ENCODE results near the gene SOCS3.

Gene SOCS3

DNA sequence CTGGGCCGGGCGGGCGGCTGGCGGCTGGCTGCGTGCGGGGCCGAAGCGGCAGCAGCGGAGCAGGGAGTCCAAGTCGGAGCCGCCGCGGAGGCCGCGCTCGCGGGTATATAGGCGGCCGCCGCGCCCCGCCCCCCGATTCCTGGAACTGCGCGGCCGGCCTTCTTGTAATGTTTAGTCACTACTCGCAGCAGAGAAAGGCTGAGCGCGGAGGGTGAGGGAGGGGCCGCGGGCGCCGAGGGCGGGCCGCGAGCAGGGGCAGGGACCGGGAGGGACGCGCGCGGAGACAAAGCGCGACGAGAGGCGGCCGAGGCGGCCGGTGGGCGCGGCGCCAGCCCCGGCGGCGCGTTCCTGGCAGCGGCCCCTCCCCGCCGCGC is at the start of gene SOCS3:
SOCS3 (minus strand) TSS at position 81 of the 374 bp plus-strand sequence. CDS start 982 bp downstream, outside the sequence.
- DNase-seq = peak; percentile 90 to 96 (median 93)

DNA sequence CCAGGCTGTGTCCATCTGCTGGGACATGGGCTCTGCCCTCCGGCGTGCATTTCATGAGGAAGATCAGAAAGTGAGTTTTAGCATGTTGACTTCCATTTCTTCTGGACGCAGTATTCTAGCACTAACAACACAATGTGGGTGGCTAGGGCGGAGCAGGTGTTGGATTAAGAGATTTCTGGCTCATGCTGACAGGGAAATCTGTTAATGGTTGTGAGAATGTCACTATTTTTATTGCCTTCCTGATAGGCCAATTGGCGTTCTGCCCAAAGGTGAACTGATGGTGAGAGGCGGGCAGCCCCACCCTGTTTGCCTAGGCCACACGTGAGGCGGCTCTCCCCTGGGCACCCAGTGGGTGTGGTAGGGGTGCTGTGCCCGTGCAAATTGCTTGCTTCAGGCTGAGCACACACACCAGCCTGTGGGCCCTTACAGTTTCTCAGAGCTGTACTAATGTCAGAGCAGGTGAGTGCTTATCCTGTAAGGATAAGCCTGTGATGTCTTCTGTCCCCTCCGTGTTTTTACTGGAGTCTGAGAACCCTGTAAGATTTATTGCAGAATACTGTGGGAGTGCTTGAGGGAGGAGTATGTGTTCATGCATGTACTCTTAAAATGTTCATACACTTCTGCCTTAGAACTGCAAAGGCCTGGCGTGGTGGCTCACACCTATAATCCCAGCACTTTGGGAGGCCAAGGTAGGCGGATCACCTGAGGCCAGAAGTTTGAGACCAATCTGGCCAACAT is 49.5 kb upstream of the SOCS3 start:
- DNase-seq = no peak

GRCh38 chr17:78408476-78409050 is 48.7 kb upstream of the SOCS3 start:
- no peak for DNase-seq

DNA sequence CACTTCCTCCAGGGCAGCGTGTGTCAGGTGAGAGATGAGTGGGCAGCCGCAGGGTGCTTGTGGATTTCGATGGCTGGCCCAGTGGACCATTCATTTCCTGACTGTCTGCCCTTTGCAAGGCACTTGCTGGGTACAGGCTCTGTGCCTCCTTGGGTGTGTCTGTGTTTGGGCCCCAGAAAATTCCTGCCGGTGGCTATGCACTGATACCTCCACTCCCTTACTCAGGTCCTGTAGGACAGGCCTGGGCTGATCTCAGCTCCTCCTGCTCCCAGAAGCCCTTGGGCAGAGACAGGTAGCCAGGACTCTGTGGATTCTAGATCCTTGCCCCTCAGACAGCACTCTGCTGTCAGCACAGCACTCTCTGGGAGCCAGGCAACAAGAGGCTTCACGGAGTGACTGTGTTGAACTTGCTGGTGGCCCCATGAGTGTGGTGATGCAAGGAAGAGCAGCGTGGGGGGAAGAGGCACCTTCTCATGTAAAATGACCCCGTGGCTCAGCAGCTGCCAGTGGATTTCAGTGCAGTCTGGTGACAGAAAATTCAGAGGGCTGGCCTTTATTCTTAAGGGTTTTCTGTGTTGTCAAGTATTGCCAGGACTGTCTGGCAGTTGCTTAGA is 47.6 kb upstream of the SOCS3 start:
- DNase-seq = no peak

DNA sequence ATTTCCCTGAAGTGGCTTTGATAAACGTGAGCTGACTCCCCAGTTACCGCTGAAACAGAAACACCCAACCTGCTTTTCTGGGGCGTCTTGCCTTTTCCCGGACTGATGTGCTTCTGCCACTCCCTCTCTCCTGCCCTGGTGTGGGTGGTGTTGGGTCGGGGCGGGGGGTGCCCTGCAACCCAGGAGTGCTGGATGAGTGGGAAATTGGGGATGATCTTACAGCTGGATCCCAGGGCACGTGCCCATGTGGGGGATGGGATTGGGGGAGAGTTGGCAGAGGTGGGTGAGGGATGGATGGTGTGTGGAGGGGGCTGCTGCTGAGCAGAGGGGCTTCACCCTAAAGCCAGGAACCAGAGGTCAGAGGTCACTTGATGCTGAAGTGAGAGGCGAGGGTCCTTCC is 47.0 kb upstream of the SOCS3 start:
- DNase-seq = no peak

DNA sequence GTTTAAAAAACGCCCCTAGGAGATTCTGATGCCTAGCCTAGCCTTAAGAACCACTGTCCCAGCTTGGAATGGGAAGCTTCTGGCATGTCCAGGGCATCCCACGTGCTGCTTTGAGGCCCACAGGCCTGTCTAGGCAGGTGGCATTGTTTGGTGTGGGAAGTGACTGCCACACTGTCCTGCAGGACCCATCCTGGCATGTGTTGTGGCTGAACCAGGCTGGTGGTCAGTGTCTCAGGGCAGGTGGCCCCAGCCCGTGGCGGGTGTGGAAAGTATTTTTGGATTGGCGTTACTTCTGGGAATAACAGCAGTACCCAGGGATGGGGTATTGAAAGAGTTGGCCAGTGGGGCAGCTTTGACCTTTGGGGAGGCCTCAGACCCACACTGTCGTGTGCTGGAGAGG is 46.5 kb upstream of the SOCS3 start:
- no peak for DNase-seq

- no peak for DNase-seq
Measured at GRCh38 chr17:78403822-78404221, 43.9 kb upstream of the SOCS3 start.

- DNase-seq = no peak
Measured at GRCh38 chr17:78401891-78402290, 42.0 kb upstream of the SOCS3 start.

DNA sequence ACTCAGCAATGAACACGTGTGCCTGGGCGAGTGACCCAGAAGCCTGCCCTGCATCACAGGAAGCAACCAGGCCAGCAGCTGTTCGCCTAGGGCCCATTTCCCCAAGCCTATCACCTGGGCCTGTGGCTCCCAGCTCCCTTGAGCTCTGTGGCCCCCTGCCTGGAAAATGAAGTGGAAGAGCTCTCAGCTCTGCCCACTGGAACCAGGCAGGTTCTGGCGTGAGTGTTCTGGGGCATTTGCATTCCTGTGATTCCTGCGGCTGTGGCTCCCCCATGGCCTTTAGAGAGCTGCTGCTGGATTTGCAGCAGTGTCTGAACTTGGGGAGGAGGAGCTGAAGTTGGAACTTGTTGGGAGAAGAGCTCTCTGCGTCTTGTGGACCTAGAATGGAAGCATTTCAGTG is 41.4 kb upstream of the SOCS3 start:
- DNase-seq = no peak

DNA sequence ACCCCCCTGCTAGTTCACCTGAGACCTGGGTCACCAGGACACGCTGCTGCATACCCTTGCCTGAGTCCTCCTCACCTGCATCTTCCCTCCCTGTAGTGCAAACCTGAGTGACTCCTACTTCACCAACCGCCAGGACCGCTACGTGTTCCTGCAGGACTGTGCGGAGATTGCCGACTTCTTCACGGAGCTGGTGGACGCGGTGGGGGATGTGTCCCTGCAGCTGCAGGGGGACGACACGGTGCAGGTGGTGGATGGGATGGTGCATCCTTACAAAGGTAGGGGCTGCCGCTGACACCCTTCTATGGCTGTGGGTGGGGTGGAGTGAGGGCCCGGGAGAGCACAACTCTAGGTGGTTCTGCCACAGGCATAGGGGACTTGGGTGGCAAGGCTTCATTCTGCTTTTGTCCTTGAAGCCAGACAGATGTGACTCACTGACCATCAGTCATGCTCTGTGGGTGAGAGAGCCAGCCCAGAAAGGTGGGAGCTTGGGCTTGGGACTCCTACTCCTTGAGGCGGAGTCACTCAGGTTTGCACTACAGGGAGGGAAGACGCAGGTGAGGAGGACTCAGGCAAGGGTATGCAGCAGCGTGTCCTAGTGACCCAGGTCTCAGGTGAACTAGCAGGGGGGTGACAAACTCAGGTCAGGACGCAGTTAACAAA is 40.8 kb upstream of the SOCS3 start:
- DNase-seq = no peak

DNA sequence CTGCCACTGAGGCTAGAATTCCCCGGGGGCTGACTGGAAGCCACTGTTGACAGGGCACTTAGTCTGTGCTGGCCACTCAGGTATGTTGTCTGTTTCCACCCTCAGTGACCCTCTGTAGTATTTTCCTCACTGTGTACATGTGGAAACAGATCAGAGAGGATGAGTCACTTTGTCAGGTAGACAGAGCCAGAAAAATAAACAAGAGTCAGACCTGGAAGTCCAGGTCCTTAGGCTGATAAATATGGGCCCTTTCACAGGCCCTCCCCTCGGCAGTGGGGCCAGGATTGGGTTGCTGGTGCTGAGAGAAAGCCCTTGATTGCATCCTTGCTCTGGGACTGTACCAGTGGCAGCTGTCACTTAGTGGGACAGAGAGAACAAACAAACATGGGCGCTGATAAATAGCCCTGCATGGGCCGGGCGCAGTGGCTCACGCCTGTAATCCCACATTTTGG is 39.8 kb upstream of the SOCS3 start:
- no peak for DNase-seq

GRCh38 chr17:78399028-78399692 is 39.3 kb upstream of the SOCS3 start:
- DNase-seq = no peak

GRCh38 chr17:78398390-78398789 is 38.5 kb upstream of the SOCS3 start:
- DNase-seq = no peak

DNA sequence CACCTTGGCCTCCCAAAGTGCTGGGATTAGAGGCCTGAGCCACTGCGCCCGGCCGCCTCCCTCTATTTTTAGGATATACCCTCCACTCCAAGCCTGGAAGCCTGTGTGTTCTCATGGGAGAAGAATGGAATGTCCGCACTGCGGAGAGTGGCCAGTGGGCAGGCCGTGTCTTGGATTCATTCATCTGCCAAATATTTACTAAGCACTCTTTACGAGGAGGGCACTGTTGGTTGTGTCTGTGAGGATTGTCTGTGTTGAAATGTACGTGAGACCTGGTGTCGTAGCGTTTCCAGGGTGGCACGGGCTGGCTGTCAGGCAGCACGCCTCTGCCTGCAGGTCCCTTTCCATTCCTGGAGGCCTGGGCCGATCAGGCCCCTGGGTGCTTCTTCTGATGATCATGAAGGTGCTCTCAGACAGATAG is 37.8 kb upstream of the SOCS3 start:
- DNase-seq = no peak

DNA sequence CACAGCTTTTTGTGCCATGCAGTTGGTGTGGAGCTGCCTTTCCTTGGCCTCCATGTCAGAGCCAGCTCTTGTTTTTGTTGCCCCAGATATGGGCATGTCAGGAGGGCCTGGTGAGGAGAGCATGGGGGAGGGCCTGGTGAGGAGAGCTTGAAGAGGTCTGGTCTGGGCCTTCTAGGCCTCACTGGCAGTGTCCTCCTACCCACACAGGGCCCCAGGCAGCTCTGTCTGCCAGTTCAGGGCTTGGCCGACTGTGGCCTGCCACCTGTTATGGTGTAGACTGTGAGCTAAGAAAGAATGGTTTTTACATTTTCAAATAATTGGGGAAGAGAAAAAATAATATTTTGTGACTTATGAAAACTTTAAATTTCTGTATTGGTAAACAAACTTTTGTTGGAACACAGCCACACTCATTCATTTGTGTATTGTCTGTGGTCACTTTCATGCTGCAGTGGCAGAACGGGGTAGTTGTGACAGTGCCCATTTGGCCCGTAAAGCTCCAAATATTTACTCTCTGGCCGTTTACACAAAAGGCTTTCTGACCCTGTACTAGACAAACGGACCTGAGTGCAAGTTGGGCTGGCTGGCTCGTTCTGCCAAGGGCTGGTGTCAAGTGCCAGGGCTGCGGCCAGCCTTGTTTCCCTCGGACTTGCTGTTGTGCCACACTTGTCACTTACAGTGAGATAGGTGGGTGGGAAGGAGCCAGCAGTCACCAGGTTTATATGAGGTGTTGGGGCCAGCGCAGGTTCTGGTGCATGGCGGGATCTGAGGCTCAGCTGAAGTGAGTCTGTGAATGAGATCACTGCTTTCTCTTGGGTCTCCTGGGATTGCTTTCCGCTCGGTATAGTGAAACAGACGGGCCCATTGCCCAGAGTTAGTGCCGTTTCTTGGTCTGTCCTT is 36.8 kb upstream of the SOCS3 start:
- no peak for DNase-seq

DNA sequence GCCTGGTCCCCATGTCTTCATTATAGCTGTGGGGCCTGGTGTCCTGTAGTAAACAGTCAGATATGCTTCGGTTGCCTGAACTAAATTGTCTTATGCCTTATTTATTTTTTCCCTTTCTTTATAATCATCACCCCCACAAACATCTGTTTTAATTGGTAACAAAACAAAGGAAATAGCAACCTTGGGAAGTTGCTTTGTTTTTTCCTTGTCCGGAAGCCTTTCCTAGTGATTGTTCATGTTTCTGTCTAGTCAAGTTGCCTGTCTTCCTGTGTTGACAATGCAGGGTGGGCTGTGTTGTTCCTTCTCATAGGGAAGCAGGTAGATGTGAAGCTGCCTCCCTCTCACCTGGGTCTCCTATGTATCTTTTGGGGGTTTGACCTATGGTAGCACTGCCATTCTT is 35.3 kb upstream of the SOCS3 start:
- DNase-seq = no peak

DNA sequence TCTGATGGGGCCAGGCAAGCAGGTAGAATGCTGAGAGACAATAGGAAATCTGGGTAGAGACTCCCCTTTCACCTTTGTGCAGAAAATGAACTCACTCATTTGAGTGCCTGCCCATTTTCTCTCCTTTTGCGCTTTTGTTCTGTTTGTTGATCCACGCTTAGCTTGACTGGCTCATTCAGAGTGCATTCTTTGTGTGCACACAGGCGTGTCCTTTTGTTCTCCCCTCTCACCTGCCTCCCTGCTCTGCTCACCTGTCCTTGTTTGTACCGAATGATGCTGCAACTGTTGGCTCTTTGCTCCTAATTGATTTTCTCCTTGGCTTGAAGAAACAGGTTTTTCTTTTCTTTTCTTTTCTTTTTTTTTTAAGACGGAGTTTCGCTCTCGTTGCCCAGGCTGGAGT is 34.3 kb upstream of the SOCS3 start:
- DNase-seq = no peak

DNA sequence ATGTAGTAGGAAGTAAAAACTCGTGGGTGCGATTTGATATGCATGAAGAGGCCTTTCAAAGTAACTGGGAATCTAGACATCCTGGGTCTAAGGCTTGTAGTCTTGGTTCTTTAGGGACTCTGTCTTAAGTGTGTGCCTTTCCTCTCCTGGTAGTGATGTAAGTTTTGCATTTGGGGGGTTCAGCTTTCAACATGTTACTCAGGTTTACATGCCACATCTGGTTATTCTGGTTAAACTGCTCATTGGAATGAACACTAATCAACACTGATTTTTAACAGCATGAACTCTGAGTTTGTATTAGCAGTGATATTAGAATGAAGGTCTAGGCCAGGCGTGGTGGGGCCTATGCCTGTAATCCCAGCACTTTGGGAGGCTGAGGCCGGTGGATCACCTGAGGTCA is 33.7 kb upstream of the SOCS3 start:
- DNase-seq = no peak

GRCh38 chr17:78392295-78392694 is 32.4 kb upstream of the SOCS3 start:
- DNase-seq = no peak

GRCh38 chr17:78391843-78392242 is 32.0 kb upstream of the SOCS3 start:
- no peak for DNase-seq

- no peak for DNase-seq
Measured at GRCh38 chr17:78391051-78391431, 31.2 kb upstream of the SOCS3 start.

Measured in stimulated activated naive CD4-positive, alpha-beta T cell (primary cell).